DND-41 (cell line): ENCODE data around the gene MTHFR.

Experiments
- ATAC-seq: fragments of 200-7000 bp; cut with Tn5 transposase; 3 replicates; pipeline ENCODE4 v1.9.1; 2021; ENCODE audit warnings: low read depth; ENCODE audit not compliant: insufficient read depth
- DNase-seq: peaks from one replicate; pipeline ENCODE4 v3.0.0-alpha.2; 2020
- H2AFZ ChIP-seq: 2 replicates; pipeline ENCODE4 v1.6.0; 2012; ENCODE audit warnings: low read depth, low read length
- H3K27ac ChIP-seq: 2 replicates; pipeline ENCODE4 v1.5.1; 2012; ENCODE audit warnings: low read length, inconsistent platforms
- H3K27me3 ChIP-seq: fragments of 200-600 bp; sonication (generic); 2 replicates; pipeline ENCODE4 v1.6.0; 2012; ENCODE audit warnings: low read length, mild to moderate bottlenecking, inconsistent platforms; ENCODE audit not compliant: insufficient read depth, poor library complexity
- H3K36me3 ChIP-seq: 2 replicates; pipeline ENCODE4 v1.5.1; 2012; ENCODE audit warnings: low read length, inconsistent platforms; ENCODE audit not compliant: insufficient read depth
- H3K4me1 ChIP-seq: 2 replicates; pipeline ENCODE4 v1.5.1; 2012; ENCODE audit warnings: mild to moderate bottlenecking, low read length; ENCODE audit not compliant: insufficient read depth
- H3K4me2 ChIP-seq: 2 replicates; pipeline ENCODE4 v1.6.0; 2012; ENCODE audit warnings: mild to moderate bottlenecking, moderate library complexity, low read length, inconsistent platforms; ENCODE audit not compliant: insufficient read depth
- H3K4me3 ChIP-seq, 2 experiments: fragments of 200-600 bp in 1 of 2; shearing (Covaris generic) in 1 of 2; 2 replicates each; pipeline ENCODE4 v1.5.1; 2012 to 2016; ENCODE audit warnings: inconsistent platforms in 2 of 2, low read length in 2 of 2, mild to moderate bottlenecking in 2 of 2, low read depth in 1 of 2, moderate library complexity in 1 of 2
- H3K79me2 ChIP-seq: 2 replicates; pipeline ENCODE4 v1.6.0; 2012; ENCODE audit warnings: low read length, inconsistent platforms; ENCODE audit not compliant: insufficient read depth
- H3K9ac ChIP-seq: 2 replicates; pipeline ENCODE4 v1.6.0; 2012; ENCODE audit warnings: low read depth, mild to moderate bottlenecking, inconsistent platforms, low read length, moderate library complexity
- H3K9me3 ChIP-seq: 2 replicates; pipeline ENCODE4 v1.5.1; 2012; ENCODE audit warnings: low read length, moderate library complexity, mild to moderate bottlenecking, inconsistent platforms; ENCODE audit not compliant: insufficient read depth, severe bottlenecking
- H4K20me1 ChIP-seq: 2 replicates; pipeline ENCODE4 v1.6.0; 2012; ENCODE audit warnings: low read length; ENCODE audit not compliant: insufficient read depth
- EZH2 ChIP-seq: IDR thresholded peaks from 3 replicates; pipeline ENCODE4 v1.6.1; 2012; ENCODE audit warnings: borderline replicate concordance, low read depth, mild to moderate bottlenecking, moderate library complexity, low read length, inconsistent platforms; ENCODE audit not compliant: severe bottlenecking
- TF ChIP-seq, protein P1 (sequence below): IDR thresholded peaks from 2 replicates; pipeline ENCODE4 v1.5.1; 2012; ENCODE audit warnings: borderline replicate concordance, low read length, moderate library complexity, mild to moderate bottlenecking; ENCODE audit not compliant: poor library complexity, severe bottlenecking; ENCODE audit errors: extremely low read depth

The MTHFR gene

DNA sequence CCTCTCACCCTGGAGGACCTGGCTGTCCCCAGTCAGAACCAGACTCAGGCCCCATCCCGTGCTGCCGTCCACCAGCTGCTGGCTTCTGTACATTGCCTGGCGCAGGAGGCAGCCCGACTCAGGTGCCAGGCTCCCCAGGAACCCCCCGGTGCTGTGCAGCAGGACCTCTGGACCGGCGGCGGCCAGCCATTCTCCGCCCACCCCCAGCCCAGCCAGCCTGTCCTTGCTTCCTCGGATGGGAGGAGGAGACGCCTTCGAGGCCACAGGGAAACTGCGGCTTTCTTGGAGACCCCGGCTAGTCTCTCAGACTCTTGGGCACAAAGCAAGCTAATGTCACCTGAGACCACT lies 39.4 kb downstream of the MTHFR start:
- no peaks in the 10 kb centered on the region for H3K27me3 ChIP-seq
- H3K4me1 ChIP-seq, result no peaks in the 10 kb centered on the region
- H3K4me3 ChIP-seq, result no peak overlapping the region
- ATAC-seq (no peak), DNase-seq (no peak)
- no peak for TF ChIP-seq EZH2
- TF ChIP-seq, protein P1, sequence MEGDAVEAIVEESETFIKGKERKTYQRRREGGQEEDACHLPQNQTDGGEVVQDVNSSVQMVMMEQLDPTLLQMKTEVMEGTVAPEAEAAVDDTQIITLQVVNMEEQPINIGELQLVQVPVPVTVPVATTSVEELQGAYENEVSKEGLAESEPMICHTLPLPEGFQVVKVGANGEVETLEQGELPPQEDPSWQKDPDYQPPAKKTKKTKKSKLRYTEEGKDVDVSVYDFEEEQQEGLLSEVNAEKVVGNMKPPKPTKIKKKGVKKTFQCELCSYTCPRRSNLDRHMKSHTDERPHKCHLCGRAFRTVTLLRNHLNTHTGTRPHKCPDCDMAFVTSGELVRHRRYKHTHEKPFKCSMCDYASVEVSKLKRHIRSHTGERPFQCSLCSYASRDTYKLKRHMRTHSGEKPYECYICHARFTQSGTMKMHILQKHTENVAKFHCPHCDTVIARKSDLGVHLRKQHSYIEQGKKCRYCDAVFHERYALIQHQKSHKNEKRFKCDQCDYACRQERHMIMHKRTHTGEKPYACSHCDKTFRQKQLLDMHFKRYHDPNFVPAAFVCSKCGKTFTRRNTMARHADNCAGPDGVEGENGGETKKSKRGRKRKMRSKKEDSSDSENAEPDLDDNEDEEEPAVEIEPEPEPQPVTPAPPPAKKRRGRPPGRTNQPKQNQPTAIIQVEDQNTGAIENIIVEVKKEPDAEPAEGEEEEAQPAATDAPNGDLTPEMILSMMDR, result no peak
- no peak overlapping the region for H3K27ac ChIP-seq
- H4K20me1 ChIP-seq, result no peaks in the 10 kb centered on the region
- H3K36me3 ChIP-seq, result no peaks in the 10 kb centered on the region
- no peak overlapping the region for H2AFZ ChIP-seq
- H3K9ac ChIP-seq, result no peak overlapping the region
- no peaks in the 10 kb centered on the region for H3K79me2 ChIP-seq
- H3K4me2 ChIP-seq, result no peak overlapping the region
- no peaks in the 10 kb centered on the region for H3K9me3 ChIP-seq

- no peaks in the 10 kb centered on the region for H3K79me2 ChIP-seq
- TF ChIP-seq, protein P1, result no peak
- TF ChIP-seq EZH2, result no peak
- H3K4me2 ChIP-seq, result no peak overlapping the region
- no peaks in the 10 kb centered on the region for H3K9me3 ChIP-seq
- no peaks in the 10 kb centered on the region for H4K20me1 ChIP-seq
- no peaks in the 10 kb centered on the region for H3K36me3 ChIP-seq
- no peaks in the 10 kb centered on the region for H3K4me1 ChIP-seq
- H3K4me3 ChIP-seq, result no peak overlapping the region
- no peak overlapping the region for H2AFZ ChIP-seq
- ATAC-seq, result no peak
- H3K27ac ChIP-seq, result no peak overlapping the region
- H3K9ac ChIP-seq, result no peak overlapping the region
- no peak for DNase-seq
- H3K27me3 ChIP-seq, result no peaks in the 10 kb centered on the region
These were observed 39.9 kb downstream of the MTHFR start for GRCh38 chr1:11765661-11766428.

DNA sequence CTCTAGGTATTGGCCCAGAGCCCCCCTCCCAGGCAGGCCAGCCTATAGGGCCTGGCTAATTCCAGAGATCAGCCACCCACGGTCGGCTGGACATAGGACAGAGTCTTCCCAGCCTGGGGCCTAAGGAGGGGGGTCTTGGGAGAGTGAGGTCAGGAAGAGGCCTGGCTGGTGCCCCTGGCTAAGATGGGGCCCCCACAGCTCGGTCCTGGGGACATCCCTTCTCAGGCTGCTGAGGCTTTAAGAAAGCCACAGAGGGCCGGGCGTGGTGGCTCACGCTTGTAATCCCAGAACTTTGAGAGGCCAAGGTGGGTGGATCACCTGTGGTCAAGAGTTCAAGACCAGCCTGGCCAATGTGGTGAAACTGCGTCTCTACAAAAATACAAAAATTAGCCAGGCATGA lies 41.2 kb downstream of the MTHFR start:
- no peaks in the 10 kb centered on the region for H4K20me1 ChIP-seq
- ATAC-seq, result no peak
- no peak overlapping the region for H3K9ac ChIP-seq

More for the DNA sequence above, 41.2 kb downstream of the MTHFR start:
- H3K27me3 ChIP-seq, result peaks cover 3% of the 10 kb centered on the region
- H3K36me3 ChIP-seq, result no peaks in the 10 kb centered on the region
- no peaks in the 10 kb centered on the region for H3K9me3 ChIP-seq
- no peak overlapping the region for H2AFZ ChIP-seq
- H3K27ac ChIP-seq, result no peak overlapping the region
- no peaks in the 10 kb centered on the region for H3K79me2 ChIP-seq
- no peak for TF ChIP-seq EZH2
- TF ChIP-seq, protein P1, result no peak
- no peak for DNase-seq
- H3K4me2 ChIP-seq, result no peak overlapping the region
- H3K4me3 ChIP-seq, result no peak overlapping the region
- H3K4me1 ChIP-seq, result no peaks in the 10 kb centered on the region
